ENCODE results near the gene TRIM17. TPM values are rescaled to one million over a fixed set of nuclear protein-coding genes. Genes with fewer than 3 reads are reported as not detected.

TRIM17 gene
- polyA plus RNA-seq, 3 donors from 2014 or later, result 0.53 to 1.7 TPM; not detected in 1

DNA sequence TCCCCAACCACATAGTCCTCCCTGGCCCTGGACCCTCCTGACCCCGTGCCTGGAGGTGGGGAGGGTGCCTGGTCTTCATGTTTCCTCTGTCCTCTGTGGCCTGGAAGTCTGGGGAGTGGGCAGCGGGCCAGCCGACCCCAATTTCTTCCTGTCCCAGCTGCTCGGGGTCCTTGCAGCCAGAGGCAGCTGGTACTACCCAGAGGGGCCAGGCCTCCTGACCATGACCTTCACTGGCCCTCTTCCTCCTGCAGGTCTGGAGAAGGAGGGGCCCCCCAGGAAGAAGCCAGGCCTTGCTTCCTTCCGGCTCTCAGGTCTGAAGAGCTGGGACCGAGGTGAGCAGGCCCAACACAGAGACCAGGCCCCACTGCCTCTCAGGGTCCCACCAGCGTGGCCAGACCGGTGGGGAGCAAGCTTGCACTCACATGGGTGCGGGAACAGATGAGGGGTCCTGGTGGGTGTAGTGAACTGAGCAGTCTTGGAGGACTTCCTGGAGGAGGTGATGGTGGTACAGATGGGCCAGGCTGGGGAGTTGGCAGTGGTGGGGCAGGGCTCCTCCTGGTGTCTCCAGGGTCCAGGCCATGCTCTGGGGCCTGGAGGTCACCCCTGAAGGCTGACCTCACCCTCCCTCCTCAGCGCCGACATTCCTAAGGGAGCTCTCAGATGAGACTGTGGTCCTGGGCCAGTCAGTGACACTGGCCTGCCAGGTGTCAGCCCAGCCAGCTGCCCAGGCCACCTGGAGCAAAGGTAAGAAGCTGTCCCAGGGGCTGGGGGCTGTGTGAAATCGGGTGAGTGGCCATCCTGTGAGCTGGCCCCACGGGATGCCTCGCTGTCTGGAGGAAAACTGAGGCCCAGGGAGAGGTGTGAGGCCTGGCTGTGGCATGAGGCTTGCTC, 42.7 kb downstream of the TRIM17 start:
- H3K27ac Mint-ChIP-seq, result no peak overlapping the region
- H3K4me1 Mint-ChIP-seq, result peaks cover 4% of the 10 kb centered on the region in 2 donors
- no peaks in the 10 kb centered on the region for H3K36me3 Mint-ChIP-seq
- no peaks in the 10 kb centered on the region for H3K9me3 Mint-ChIP-seq
- peaks cover 0 to 4% (median 0%) of the 10 kb centered on the region in 3 donors for H3K27me3 Mint-ChIP-seq (ENCODE audit: low read depth in 3 of 3)
- no peak for DNase-seq
- H3K4me3 Mint-ChIP-seq, result no peak overlapping the region

DNA sequence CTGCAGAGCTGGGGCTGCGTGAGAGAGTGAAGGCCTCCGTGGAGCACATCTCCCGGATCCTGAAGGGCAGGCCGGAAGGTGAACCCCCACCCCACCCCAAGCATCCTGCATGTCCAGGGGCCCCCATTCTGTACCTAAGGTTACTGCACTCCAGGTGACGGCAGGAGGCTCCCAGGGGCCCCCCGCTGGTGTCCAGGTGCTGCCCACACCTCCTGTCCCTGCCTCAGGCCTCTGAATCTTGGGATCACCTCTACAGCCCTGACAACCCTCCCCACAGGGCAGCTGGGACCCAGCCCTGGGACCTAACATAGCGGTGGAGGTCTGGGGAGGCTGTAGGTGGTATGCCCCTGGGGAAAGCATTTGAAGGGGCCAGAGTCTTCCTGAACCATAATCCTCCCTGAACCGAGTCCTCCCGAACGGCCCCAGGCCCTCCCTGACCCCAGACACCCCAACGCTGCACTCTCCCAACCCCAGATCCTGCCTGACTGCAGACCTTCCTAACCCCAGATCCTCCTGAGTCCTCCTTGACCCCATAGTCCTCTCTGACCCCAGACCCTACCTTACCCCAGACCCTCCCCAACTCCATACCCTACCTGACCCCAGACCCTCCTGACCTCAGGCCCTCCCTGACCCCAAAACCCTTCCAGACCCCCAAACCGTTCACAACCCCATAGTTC, 43.5 kb downstream of the TRIM17 start:
- H3K27ac Mint-ChIP-seq, result no peak overlapping the region
- no peaks in the 10 kb centered on the region for H3K9me3 Mint-ChIP-seq
- H3K4me1 Mint-ChIP-seq, result no peaks in the 10 kb centered on the region
- no peak for DNase-seq
- no peaks in the 10 kb centered on the region for H3K27me3 Mint-ChIP-seq (ENCODE audit: low read depth in 3 of 3)
- no peaks in the 10 kb centered on the region for H3K36me3 Mint-ChIP-seq
- H3K4me3 Mint-ChIP-seq, result no peak overlapping the region

DNA sequence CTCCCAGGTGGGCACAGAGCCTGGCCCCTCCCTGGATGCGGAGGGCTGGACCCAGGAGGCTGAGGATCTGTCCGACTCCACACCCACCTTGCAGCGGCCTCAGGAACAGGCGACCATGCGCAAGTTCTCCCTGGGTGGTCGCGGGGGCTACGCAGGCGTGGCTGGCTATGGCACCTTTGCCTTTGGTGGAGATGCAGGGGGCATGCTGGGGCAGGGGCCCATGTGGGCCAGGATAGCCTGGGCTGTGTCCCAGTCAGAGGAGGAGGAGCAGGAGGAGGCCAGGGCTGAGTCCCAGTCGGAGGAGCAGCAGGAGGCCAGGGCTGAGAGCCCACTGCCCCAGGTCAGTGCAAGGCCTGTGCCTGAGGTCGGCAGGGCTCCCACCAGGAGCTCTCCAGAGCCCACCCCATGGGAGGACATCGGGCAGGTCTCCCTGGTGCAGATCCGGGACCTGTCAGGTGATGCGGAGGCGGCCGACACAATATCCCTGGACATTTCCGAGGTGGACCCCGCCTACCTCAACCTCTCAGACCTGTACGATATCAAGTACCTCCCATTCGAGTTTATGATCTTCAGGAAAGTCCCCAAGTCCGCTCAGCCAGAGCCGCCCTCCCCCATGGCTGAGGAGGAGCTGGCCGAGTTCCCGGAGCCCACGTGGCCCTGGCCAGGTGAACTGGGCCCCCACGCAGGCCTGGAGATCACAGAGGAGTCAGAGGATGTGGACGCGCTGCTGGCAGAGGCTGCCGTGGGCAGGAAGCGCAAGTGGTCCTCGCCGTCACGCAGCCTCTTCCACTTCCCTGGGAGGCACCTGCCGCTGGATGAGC, 44.3 kb downstream of the TRIM17 start:
- H3K27me3 Mint-ChIP-seq (ENCODE audit: low read depth in 3 of 3), result no peaks in the 10 kb centered on the region
- no peaks in the 10 kb centered on the region for H3K4me1 Mint-ChIP-seq
- no peak overlapping the region for H3K27ac Mint-ChIP-seq
- no peaks in the 10 kb centered on the region for H3K36me3 Mint-ChIP-seq
- no peak overlapping the region for H3K4me3 Mint-ChIP-seq
- DNase-seq, result no peak
- no peaks in the 10 kb centered on the region for H3K9me3 Mint-ChIP-seq

DNA sequence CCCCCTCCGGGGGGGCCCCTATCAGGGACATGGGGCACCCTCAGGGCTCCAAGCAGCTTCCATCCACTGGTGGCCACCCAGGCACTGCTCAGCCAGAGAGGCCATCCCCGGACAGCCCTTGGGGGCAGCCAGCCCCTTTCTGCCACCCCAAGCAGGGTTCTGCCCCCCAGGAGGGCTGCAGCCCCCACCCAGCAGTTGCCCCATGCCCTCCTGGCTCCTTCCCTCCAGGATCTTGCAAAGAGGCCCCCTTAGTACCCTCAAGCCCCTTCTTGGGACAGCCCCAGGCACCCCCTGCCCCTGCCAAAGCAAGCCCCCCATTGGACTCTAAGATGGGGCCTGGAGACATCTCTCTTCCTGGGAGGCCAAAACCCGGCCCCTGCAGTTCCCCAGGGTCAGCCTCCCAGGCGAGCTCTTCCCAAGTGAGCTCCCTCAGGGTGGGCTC, 44.9 kb downstream of the TRIM17 start:
- Mint-ChIP-seq H3K4me3 (no peak overlapping the region), H3K36me3 (no peaks in the 10 kb centered on the region), H3K27me3 (ENCODE audit: low read depth in 3 of 3) (no peaks in the 10 kb centered on the region), H3K27ac (no peak overlapping the region), H3K9me3 (no peaks in the 10 kb centered on the region), H3K4me1 (no peaks in the 10 kb centered on the region)
- no peak for DNase-seq

DNA sequence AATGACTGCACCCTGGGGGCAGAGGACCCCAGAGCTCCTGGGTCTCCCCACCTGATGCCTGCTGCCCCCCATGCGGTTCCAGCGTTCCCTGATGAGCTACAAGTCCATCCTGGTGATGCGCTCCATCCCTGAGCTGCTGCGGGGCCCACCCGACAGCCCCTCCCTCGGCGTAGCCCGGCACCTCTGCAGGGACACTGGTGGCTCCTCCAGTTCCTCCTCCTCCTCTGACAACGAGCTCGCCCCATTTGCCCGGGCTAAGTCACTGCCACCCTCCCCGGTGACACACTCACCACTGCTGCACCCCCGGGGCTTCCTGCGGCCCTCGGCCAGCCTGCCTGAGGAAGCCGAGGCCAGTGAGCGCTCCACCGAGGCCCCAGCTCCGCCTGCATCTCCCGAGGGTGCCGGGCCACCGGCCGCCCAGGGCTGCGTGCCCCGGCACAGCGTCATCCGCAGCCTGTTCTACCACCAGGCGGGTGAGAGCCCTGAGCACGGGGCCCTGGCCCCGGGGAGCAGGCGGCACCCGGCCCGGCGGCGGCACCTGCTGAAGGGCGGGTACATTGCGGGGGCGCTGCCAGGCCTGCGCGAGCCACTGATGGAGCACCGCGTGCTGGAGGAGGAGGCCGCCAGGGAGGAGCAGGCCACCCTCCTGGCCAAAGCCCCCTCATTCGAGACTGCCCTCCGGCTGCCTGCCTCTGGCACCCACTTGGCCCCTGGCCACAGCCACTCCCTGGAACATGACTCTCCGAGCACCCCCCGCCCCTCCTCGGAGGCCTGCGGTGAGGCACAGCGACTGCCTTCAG, 45.5 kb downstream of the TRIM17 start:
- no peaks in the 10 kb centered on the region for H3K36me3 Mint-ChIP-seq
- no peak overlapping the region for H3K4me3 Mint-ChIP-seq
- no peaks in the 10 kb centered on the region for H3K27me3 Mint-ChIP-seq (ENCODE audit: low read depth in 3 of 3)
- no peak overlapping the region for H3K27ac Mint-ChIP-seq
- DNase-seq, result no peak
- no peaks in the 10 kb centered on the region for H3K4me1 Mint-ChIP-seq
- no peaks in the 10 kb centered on the region for H3K9me3 Mint-ChIP-seq

DNA sequence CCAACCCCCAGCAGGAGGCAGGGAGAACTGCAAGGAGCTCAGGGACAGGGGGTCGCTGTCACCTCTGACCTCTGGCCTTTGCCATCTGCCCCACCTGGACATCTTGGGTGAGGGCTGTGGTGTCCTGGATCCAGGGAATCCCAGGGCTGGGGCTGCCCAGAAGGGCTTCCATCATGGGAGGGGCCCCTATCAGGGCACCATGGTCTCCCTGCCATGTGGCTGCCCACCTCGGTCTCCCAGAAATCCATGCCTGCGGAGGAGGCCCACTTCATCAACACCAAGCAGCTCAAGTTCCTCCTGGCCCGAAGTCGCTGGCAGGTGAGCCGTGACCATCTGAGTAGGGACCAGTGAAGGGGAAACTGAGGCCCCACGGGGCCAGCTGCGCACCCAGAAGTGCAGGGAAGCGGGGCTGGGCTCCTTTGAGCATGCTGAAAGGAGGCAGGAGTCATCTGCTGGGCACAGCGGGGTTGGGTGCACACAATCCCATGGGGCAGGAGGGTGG, 46.2 kb downstream of the TRIM17 start:
- Mint-ChIP-seq H3K9me3 (no peaks in the 10 kb centered on the region), H3K27ac (no peak overlapping the region), H3K4me3 (no peak overlapping the region), H3K4me1 (no peaks in the 10 kb centered on the region), H3K27me3 (ENCODE audit: low read depth in 3 of 3) (no peaks in the 10 kb centered on the region), H3K36me3 (no peaks in the 10 kb centered on the region)
- DNase-seq, result no peak

DNA sequence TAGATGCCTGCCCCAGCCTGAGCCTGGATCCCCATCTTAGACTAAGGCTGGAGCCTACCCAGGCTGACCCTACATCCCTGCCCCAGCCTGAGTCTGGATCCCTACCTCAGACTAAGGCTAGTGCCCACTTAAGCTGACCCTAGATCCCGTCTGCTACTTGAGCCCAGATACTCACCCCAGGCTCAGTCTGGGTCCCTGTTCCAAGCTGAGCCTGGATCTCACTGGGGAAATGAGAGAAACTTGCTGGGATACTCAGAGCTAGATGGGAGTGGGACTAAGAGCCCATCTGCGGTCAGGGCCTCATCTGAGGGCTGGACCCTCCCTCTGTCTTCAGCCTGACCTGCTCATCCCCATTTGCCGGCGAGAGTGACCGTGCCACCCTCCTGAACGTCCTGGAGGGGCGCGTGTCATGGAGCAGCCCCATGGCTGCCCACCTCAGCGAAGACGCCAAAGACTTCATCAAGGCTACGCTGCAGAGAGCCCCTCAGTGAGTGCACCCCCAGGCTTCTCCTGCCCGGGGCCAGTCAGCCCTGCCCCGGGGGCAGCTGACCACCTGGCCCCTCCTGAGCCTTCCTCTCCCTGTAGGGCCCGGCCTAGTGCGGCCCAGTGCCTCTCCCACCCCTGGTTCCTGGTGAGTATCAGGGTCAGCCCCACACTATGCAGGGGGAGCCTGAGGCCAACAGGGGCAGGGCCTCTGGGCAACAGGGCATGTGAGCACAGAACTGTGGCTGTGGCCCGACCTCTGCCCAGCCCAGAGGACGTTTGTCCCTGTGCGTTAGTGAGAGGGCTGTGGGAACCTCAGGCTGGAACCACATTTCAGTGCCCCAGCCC, 46.8 kb downstream of the TRIM17 start:
- Mint-ChIP-seq H3K4me1 (no peaks in the 10 kb centered on the region), H3K27ac (no peak overlapping the region), H3K9me3 (no peaks in the 10 kb centered on the region), H3K36me3 (no peaks in the 10 kb centered on the region), H3K27me3 (ENCODE audit: low read depth in 3 of 3) (no peaks in the 10 kb centered on the region), H3K4me3 (no peak overlapping the region)
- no peak for DNase-seq

DNA sequence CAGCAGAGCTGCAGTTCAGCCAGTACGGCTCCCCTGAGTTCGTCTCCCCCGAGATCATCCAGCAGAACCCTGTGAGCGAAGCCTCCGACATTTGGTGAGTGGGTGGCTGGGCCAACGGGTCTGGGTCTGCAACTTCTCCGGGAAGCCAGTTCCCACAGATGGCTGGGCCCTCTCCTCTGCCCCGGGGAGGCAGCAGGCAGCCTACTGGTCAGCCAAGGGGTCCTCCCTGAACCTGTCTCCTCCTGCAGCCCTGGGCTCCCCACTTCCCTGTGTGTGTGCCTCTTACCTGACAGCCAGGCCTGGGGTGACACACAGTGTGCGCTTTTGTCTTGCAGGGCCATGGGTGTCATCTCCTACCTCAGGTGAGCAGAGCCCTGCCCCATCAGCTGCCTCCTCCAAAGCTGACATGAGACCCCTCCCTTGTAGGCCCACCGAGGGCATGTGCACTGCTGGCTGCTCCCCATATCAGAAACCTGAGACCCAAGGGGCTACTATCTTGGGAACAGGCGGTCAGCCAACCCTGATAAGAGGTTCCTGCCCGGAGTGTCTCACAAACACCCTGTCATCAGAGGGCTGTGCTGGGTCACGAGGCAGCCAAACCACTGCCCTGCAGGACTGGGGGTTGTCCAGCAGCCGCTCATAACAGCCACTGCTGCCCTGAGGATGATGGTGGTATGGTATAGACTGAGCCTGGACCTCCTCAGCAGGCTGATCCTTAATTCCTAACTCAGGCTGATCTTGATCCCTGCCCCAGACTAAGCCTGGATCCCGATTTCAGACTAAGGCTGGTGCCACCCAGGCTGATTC, 47.7 kb downstream of the TRIM17 start:
- H3K27me3 Mint-ChIP-seq (ENCODE audit: low read depth in 3 of 3), result no peaks in the 10 kb centered on the region
- DNase-seq, result no peak
- H3K9me3 Mint-ChIP-seq, result no peaks in the 10 kb centered on the region
- H3K4me1 Mint-ChIP-seq, result no peaks in the 10 kb centered on the region
- H3K4me3 Mint-ChIP-seq, result no peak overlapping the region
- no peak overlapping the region for H3K27ac Mint-ChIP-seq
- no peaks in the 10 kb centered on the region for H3K36me3 Mint-ChIP-seq

DNA sequence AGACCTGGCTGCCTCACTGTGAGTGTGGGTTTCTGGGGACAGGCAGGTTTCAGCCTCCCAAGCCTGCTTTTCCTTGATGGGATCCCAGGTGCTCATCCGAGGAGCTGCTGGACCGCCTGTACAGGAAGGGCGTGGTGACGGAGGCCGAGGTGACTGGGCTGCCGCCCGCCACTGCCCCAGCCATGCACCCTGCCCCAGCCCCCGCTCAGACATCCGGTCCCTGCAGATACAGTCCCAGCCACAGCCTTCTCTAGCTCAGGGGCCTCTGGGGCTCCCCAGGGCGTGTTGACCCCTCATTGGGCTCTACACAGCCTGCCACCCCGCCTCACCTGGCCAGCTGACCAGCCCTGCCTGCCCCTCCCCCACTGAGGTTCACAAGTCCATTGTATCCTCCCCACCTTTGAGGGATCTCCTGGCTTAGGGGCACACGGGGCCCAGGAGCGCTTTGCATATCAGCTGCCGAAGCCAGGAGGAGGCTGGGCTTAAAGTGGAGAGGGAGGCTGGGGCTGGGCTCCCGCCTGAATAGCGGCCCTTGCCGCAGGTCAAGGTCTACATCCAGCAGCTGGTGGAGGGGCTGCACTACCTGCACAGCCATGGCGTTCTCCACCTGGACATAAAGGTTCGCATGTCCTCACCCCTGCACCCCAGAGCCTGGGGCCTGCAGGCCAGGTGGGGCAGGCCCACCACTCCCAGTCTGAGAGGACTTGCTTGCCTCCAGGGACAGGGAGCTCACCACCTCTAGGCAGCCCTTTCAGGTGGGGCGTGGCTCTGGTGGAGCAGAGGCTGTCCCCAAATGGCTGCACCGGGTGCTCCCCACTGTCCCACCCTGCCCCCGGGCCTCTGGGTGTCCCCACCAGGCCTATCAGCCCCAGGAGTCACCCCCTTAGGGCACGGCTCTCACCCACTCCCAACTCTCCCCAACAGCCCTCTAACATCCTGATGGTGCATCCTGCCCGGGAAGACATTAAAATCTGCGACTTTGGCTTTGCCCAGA, 48.6 kb downstream of the TRIM17 start:
- Mint-ChIP-seq H3K9me3 (no peaks in the 10 kb centered on the region), H3K4me1 (no peaks in the 10 kb centered on the region), H3K4me3 (no peak overlapping the region), H3K27ac (no peak overlapping the region), H3K27me3 (ENCODE audit: low read depth in 3 of 3) (no peaks in the 10 kb centered on the region), H3K36me3 (no peaks in the 10 kb centered on the region)
- no peak for DNase-seq

DNA sequence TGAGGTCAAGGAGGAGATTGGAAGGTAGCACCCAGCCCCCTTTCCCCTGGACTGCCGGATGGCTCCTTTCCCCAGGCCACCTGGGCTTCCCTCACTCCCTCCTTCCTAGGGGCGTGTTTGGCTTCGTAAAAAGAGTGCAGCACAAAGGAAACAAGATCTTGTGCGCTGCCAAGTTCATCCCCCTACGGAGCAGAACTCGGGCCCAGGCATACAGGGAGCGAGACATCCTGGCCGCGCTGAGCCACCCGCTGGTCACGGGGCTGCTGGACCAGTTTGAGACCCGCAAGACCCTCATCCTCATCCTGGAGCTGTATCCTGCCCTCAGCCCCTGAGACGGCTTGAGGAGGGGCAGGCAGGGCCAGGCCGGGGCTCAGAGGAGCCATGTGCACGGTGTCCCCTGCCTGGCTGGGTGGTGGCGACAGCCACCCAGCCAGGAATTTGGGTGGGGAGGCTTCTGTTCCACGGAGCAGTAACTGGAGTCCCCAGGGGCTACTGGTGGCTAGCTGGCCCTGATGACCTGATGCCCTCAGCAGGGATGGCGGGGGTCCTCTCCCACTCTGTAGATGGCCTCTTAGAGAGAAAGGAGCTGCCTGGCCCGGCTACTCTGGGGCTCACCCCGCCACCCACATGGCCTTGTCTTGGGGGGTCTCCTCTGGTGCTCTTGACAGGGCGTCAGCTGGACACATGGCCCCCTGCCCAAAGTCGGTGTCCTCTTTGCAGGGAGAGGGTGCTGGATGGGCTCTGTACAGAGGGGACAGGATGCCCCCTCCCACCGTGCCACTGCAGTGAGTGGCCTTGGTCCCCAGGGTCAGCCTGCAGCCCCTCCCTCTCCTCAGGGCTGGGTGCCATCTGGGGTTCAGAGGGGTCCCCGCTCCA, 49.6 kb downstream of the TRIM17 start:
- no peaks in the 10 kb centered on the region for H3K9me3 Mint-ChIP-seq
- H3K36me3 Mint-ChIP-seq, result no peaks in the 10 kb centered on the region
- no peak for DNase-seq
- no peaks in the 10 kb centered on the region for H3K4me1 Mint-ChIP-seq
- H3K27me3 Mint-ChIP-seq (ENCODE audit: low read depth in 3 of 3), result no peaks in the 10 kb centered on the region
- H3K27ac Mint-ChIP-seq, result no peak overlapping the region
- H3K4me3 Mint-ChIP-seq, result no peak overlapping the region
